Posterior cingulate gyrus (tissue), 11 donors: ENCODE results near the gene NTSR2.

ENCODE experiments used
- DNase-seq, 10 donors: peaks; one replicate each; pipeline versions ENCODE4 v3.0.0 to v3.0.0-alpha.2; 2020 to 2021; ENCODE audit warnings: mixed read lengths in 3 of 10
- intact Hi-C: fragments of 100-400 bp; cut with DNase I; formaldehyde crosslinking; loops from one replicate; pipeline ENCODE4 v1.15.1; 2023

Gene NTSR2

DNA sequence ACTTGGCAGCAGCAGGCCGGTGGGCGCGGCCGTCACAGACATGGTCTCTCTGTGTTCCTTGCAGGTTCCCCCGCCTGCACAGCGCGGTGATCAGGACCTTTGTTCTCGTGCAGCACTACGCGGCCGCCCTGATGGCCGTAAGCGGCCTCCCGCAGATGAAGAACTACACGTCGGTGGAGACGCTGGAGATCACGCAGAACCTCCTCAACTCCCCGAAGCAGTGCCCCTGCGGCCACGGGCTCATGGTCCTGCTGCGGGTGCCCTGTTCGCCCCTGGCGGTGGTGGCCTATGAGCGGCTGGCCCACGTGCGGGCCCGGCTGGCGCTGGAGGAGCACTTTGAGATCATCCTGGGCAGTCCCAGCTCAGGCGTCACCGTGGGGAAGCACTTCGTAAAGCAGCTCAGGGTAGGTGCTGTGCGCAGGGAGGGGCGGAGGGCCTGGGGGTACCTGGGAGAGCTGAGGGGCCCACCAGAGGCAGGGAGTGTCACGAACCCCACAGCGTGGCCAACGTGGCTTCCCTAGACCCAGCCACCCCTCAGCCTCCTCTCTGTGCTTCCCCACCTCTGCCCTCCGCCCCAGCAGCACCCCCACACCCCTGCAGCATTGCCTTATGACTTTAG, 59.3 kb downstream of the NTSR2 start:
- intact Hi-C loops, result no loop called here
- DNase-seq, result peak in 2 of 10 donors; percentile 70 to 78
